ENCODE data around the gene PTPRM.

The PTPRM gene

GRCh38 chr18:8163286-8163959, 596.3 kb downstream of the PTPRM start:
- Histone ChIP-seq H3K9me3 (no peaks in the 10 kb centered on the region), H3K36me3 (replicated peaks) (no peaks in the 10 kb centered on the region), H3K4me3 (no peak overlapping the region), H3K27me3 (ENCODE audit: low read depth) (no peaks in the 10 kb centered on the region), H3K4me1 (no peaks in the 10 kb centered on the region)
- DNase-seq (ENCODE audit: low spot score in 2 of 2) = no peak
- in situ Hi-C loops (cut with MboI; ENCODE audit: low sequenced_read_pairs) = no loop called here

GRCh38 chr18:8165095-8165494, 598.0 kb downstream of the PTPRM start:
- Histone ChIP-seq H3K9me3 (no peaks in the 10 kb centered on the region), H3K27me3 (ENCODE audit: low read depth) (no peaks in the 10 kb centered on the region), H3K36me3 (replicated peaks) (no peaks in the 10 kb centered on the region), H3K4me3 (no peak overlapping the region), H3K4me1 (no peaks in the 10 kb centered on the region)
- in situ Hi-C loops (cut with MboI; ENCODE audit: low sequenced_read_pairs) = no loop called here
- no peak for DNase-seq (ENCODE audit: low spot score in 2 of 2)

- in situ Hi-C loops (cut with MboI; ENCODE audit: low sequenced_read_pairs) = no loop called here
- H3K36me3 ChIP-seq (replicated peaks) = no peaks in the 10 kb centered on the region
- DNase-seq (ENCODE audit: low spot score in 2 of 2) = no peak
- H3K4me1 ChIP-seq = no peaks in the 10 kb centered on the region
- no peaks in the 10 kb centered on the region for H3K9me3 ChIP-seq
- no peak overlapping the region for H3K4me3 ChIP-seq
- no peaks in the 10 kb centered on the region for H3K27me3 ChIP-seq (ENCODE audit: low read depth)
Observed at GRCh38 chr18:8167026-8167425, 599.9 kb downstream of the PTPRM start.

- H3K9me3 ChIP-seq = no peaks in the 10 kb centered on the region
- no peak for DNase-seq (ENCODE audit: low spot score in 2 of 2)
- in situ Hi-C loops (cut with MboI; ENCODE audit: low sequenced_read_pairs) = no loop called here
Observed at GRCh38 chr18:8167673-8168072, 600.6 kb downstream of the PTPRM start.

GRCh38 chr18:8169722-8170121, 602.6 kb downstream of the PTPRM start:
- DNase-seq (ENCODE audit: low spot score in 2 of 2) = no peak
- H3K36me3 ChIP-seq (replicated peaks) = no peaks in the 10 kb centered on the region
- H3K27me3 ChIP-seq (ENCODE audit: low read depth) = no peaks in the 10 kb centered on the region
- no peak overlapping the region for H3K4me3 ChIP-seq
- H3K9me3 ChIP-seq = no peaks in the 10 kb centered on the region
- in situ Hi-C loops (cut with MboI; ENCODE audit: low sequenced_read_pairs) = loop anchor here (10.0 kb wide), 1 partner anchor 55 kb away; no protein-coding TSS in a partner anchor
- H3K4me1 ChIP-seq = no peaks in the 10 kb centered on the region

More at GRCh38 chr18:8167673-8168072, 600.6 kb downstream of the PTPRM start:
- no peaks in the 10 kb centered on the region for H3K27me3 ChIP-seq (ENCODE audit: low read depth)
- no peak overlapping the region for H3K4me3 ChIP-seq
- no peaks in the 10 kb centered on the region for H3K36me3 ChIP-seq (replicated peaks)
- no peaks in the 10 kb centered on the region for H3K4me1 ChIP-seq

GRCh38 chr18:8174771-8175170, 607.7 kb downstream of the PTPRM start:
- no peak for DNase-seq (ENCODE audit: low spot score in 2 of 2)
- no peaks in the 10 kb centered on the region for H3K27me3 ChIP-seq (ENCODE audit: low read depth)
- no peaks in the 10 kb centered on the region for H3K36me3 ChIP-seq (replicated peaks)
- in situ Hi-C loops (cut with MboI; ENCODE audit: low sequenced_read_pairs) = loop anchor here (10.0 kb wide), 1 partner anchor 60 kb away; no protein-coding TSS in a partner anchor
- H3K4me3 ChIP-seq = no peak overlapping the region
- H3K9me3 ChIP-seq = no peaks in the 10 kb centered on the region
- H3K4me1 ChIP-seq = no peaks in the 10 kb centered on the region

GRCh38 chr18:8175501-8176061, 608.5 kb downstream of the PTPRM start:
- H3K27me3 ChIP-seq (ENCODE audit: low read depth) = no peaks in the 10 kb centered on the region
- no peaks in the 10 kb centered on the region for H3K9me3 ChIP-seq
- H3K4me1 ChIP-seq = no peaks in the 10 kb centered on the region
- in situ Hi-C loops (cut with MboI; ENCODE audit: low sequenced_read_pairs) = loop anchor here (10.0 kb wide), 1 partner anchor 61 kb away; no protein-coding TSS in a partner anchor
- H3K4me3 ChIP-seq = no peak overlapping the region
- H3K36me3 ChIP-seq (replicated peaks) = no peaks in the 10 kb centered on the region
- DNase-seq (ENCODE audit: low spot score in 2 of 2) = no peak

- H3K27me3 ChIP-seq (ENCODE audit: low read depth) = no peaks in the 10 kb centered on the region
- in situ Hi-C loops (cut with MboI; ENCODE audit: low sequenced_read_pairs) = loop anchor here (10.0 kb wide), 1 partner anchor 61 kb away; no protein-coding TSS in a partner anchor
Observed at GRCh38 chr18:8176109-8176508, 609.0 kb downstream of the PTPRM start.

GRCh38 chr18:8176554-8176953, 609.4 kb downstream of the PTPRM start:
- H3K4me3 ChIP-seq = no peak overlapping the region

More at GRCh38 chr18:8176109-8176508, 609.0 kb downstream of the PTPRM start:
- Histone ChIP-seq H3K9me3 (no peaks in the 10 kb centered on the region), H3K4me1 (no peaks in the 10 kb centered on the region), H3K36me3 (replicated peaks) (no peaks in the 10 kb centered on the region), H3K4me3 (no peak overlapping the region)
- no peak for DNase-seq (ENCODE audit: low spot score in 2 of 2)

GRCh38 chr18:8177330-8178016, 610.4 kb downstream of the PTPRM start:
- Histone ChIP-seq H3K27me3 (ENCODE audit: low read depth) (no peaks in the 10 kb centered on the region), H3K9me3 (no peaks in the 10 kb centered on the region), H3K4me1 (no peaks in the 10 kb centered on the region), H3K36me3 (replicated peaks) (no peaks in the 10 kb centered on the region), H3K4me3 (no peak overlapping the region)
- no peak for DNase-seq (ENCODE audit: low spot score in 2 of 2)
- in situ Hi-C loops (cut with MboI; ENCODE audit: low sequenced_read_pairs) = loop anchor here (10.0 kb wide), 1 partner anchor 63 kb away; no protein-coding TSS in a partner anchor

More at GRCh38 chr18:8176554-8176953, 609.4 kb downstream of the PTPRM start:
- in situ Hi-C loops (cut with MboI; ENCODE audit: low sequenced_read_pairs) = loop anchor here (10.0 kb wide), 1 partner anchor 62 kb away; no protein-coding TSS in a partner anchor
- Histone ChIP-seq H3K36me3 (replicated peaks) (no peaks in the 10 kb centered on the region), H3K9me3 (no peaks in the 10 kb centered on the region), H3K27me3 (ENCODE audit: low read depth) (no peaks in the 10 kb centered on the region), H3K4me1 (no peaks in the 10 kb centered on the region)
- no peak for DNase-seq (ENCODE audit: low spot score in 2 of 2)

- no peak for DNase-seq (ENCODE audit: low spot score in 2 of 2)
- H3K36me3 ChIP-seq (replicated peaks) = no peaks in the 10 kb centered on the region
- H3K4me3 ChIP-seq = no peak overlapping the region
- no peaks in the 10 kb centered on the region for H3K4me1 ChIP-seq
- in situ Hi-C loops (cut with MboI; ENCODE audit: low sequenced_read_pairs) = no loop called here
- no peaks in the 10 kb centered on the region for H3K9me3 ChIP-seq
- H3K27me3 ChIP-seq (ENCODE audit: low read depth) = no peaks in the 10 kb centered on the region
Observed at GRCh38 chr18:8186413-8186812, 619.3 kb downstream of the PTPRM start.

GRCh38 chr18:8188184-8188583, 621.1 kb downstream of the PTPRM start:
- Histone ChIP-seq H3K4me1 (no peaks in the 10 kb centered on the region), H3K36me3 (replicated peaks) (no peaks in the 10 kb centered on the region), H3K9me3 (no peaks in the 10 kb centered on the region), H3K4me3 (no peak overlapping the region), H3K27me3 (ENCODE audit: low read depth) (no peaks in the 10 kb centered on the region)
- in situ Hi-C loops (cut with MboI; ENCODE audit: low sequenced_read_pairs) = no loop called here
- no peak for DNase-seq (ENCODE audit: low spot score in 2 of 2)

GRCh38 chr18:8190980-8191379, 623.9 kb downstream of the PTPRM start:
- in situ Hi-C loops (cut with MboI; ENCODE audit: low sequenced_read_pairs) = no loop called here
- no peak overlapping the region for H3K4me3 ChIP-seq
- no peaks in the 10 kb centered on the region for H3K27me3 ChIP-seq (ENCODE audit: low read depth)

GRCh38 chr18:8194431-8194830, 627.3 kb downstream of the PTPRM start:
- H3K4me3 ChIP-seq = no peak overlapping the region
- no peaks in the 10 kb centered on the region for H3K36me3 ChIP-seq (replicated peaks)
- no peaks in the 10 kb centered on the region for H3K9me3 ChIP-seq
- DNase-seq (ENCODE audit: low spot score in 2 of 2) = no peak
- no peaks in the 10 kb centered on the region for H3K4me1 ChIP-seq
- no peaks in the 10 kb centered on the region for H3K27me3 ChIP-seq (ENCODE audit: low read depth)
- in situ Hi-C loops (cut with MboI; ENCODE audit: low sequenced_read_pairs) = no loop called here

More at GRCh38 chr18:8190980-8191379, 623.9 kb downstream of the PTPRM start:
- DNase-seq (ENCODE audit: low spot score in 2 of 2) = no peak
- Histone ChIP-seq H3K4me1 (no peaks in the 10 kb centered on the region), H3K36me3 (replicated peaks) (no peaks in the 10 kb centered on the region), H3K9me3 (no peaks in the 10 kb centered on the region)

Data from HAP-1 (cell line).